Caco-2 (cell line): ENCODE results near the gene SLC36A3. TPM values are rescaled to one million over a fixed set of nuclear protein-coding genes. Genes with fewer than 3 reads are reported as not detected.

ENCODE experiments used
- BruUV-seq: library from RNA; stranded (reverse); fragments of 400-500 nt; replicated peaks from 2 replicates; lab custom pipeline; 2021; lab: Mats Ljungman, UMichigan
- CTCF ChIA-PET: fragments of 300-600 bp; sonication (Branson Sonifier 250); formaldehyde crosslinking; loops from one replicate; lab custom pipeline; 2022; ENCODE audit warnings: antibody characterized with exemption; lab: Charles Lee
- POLR2A ChIA-PET: fragments of 300-600 bp; sonication (Branson Sonifier 250); formaldehyde crosslinking; loops from one replicate; lab custom pipeline; 2022; ENCODE audit warnings: antibody characterized with exemption; lab: Charles Lee
- DNase-seq, 2 experiments: peaks; one replicate each; pipeline versions ENCODE4 v3.0.0 to v3.0.0-alpha.2; 2020 to 2022
- H3K27me3 ChIP-seq: replicated peaks from 2 replicates; pipeline ENCODE4 v1.6.0; 2011; ENCODE audit warnings: low read length; ENCODE audit not compliant: control insufficient read depth, insufficient read depth
- H3K36me3 ChIP-seq: 2 replicates; pipeline ENCODE4 v1.5.1; 2011; ENCODE audit warnings: low read length; ENCODE audit not compliant: control insufficient read depth, insufficient read depth
- H3K4me1 ChIP-seq: fragments of 250-450 bp; sonication (Bioruptor Pico); 2 replicates; pipeline ENCODE4 v1.5.1; 2020; ENCODE audit warnings: mild to moderate bottlenecking
- H3K4me3 ChIP-seq: 2 replicates; pipeline ENCODE4 v1.5.1; 2011; ENCODE audit warnings: low read depth, mild to moderate bottlenecking, control low read depth, low read length
- H3K9me3 ChIP-seq: fragments of 250-450 bp; sonication (Bioruptor Pico); 2 replicates; pipeline ENCODE4 v1.5.1; 2020; ENCODE audit warnings: mild to moderate bottlenecking, moderate library complexity
- H3K27ac Mint-ChIP-seq: one replicate; pipeline ENCODE4 v1.8.0; 2022; ENCODE audit warnings: mixed read lengths; ENCODE audit not compliant: unreplicated experiment
- H3K27me3 Mint-ChIP-seq: one replicate; pipeline ENCODE4 v1.8.0; 2022; ENCODE audit warnings: mixed read lengths; ENCODE audit not compliant: insufficient read depth, unreplicated experiment
- H3K36me3 Mint-ChIP-seq: one replicate; pipeline ENCODE4 v1.8.0; 2022; ENCODE audit warnings: mild to moderate bottlenecking, mixed read lengths; ENCODE audit not compliant: insufficient read depth, unreplicated experiment
- H3K4me1 Mint-ChIP-seq: one replicate; pipeline ENCODE4 v1.8.0; 2022; ENCODE audit warnings: low read depth, mixed read lengths; ENCODE audit not compliant: unreplicated experiment
- H3K4me3 Mint-ChIP-seq: one replicate; pipeline ENCODE4 v1.8.0; 2022; ENCODE audit warnings: mild to moderate bottlenecking, moderate library complexity, mixed read lengths; ENCODE audit not compliant: unreplicated experiment
- H3K9me3 Mint-ChIP-seq: one replicate; pipeline ENCODE4 v1.8.0; 2022; ENCODE audit warnings: mixed read lengths; ENCODE audit not compliant: unreplicated experiment
- intact Hi-C: fragments of 100-400 bp; cut with micrococcal nuclease; formaldehyde crosslinking; loops from one replicate; pipeline ENCODE4 v1.10.0; 2022; ENCODE audit not compliant: unreplicated experiment
- total RNA-seq: library from RNA; stranded (reverse); gene quantifications from 2 replicates; pipeline ENCODE4 v1.2.3, GENCODE V29; 2022
- TF ChIP-seq, protein P1 (sequence below), 2 experiments: fragments of 200-600 bp in 1 of 2; IDR thresholded peaks; 1 replicate in 1 of 2; 2 replicates in 1 of 2; pipeline versions ENCODE4 v1.5.1 to v1.8.0; 2011 to 2022; ENCODE audit warnings: antibody characterized with exemption in 1 of 2, control low read depth in 1 of 2, inconsistent platforms in 1 of 2, low read depth in 1 of 2, low read length in 1 of 2, mild to moderate bottlenecking in 1 of 2, moderate library complexity in 1 of 2; ENCODE audit not compliant: insufficient read depth in 1 of 2, severe bottlenecking in 1 of 2, unreplicated experiment in 1 of 2

Gene SLC36A3
- total RNA-seq, 1 experiment from 2014 or later = not detected

DNA sequence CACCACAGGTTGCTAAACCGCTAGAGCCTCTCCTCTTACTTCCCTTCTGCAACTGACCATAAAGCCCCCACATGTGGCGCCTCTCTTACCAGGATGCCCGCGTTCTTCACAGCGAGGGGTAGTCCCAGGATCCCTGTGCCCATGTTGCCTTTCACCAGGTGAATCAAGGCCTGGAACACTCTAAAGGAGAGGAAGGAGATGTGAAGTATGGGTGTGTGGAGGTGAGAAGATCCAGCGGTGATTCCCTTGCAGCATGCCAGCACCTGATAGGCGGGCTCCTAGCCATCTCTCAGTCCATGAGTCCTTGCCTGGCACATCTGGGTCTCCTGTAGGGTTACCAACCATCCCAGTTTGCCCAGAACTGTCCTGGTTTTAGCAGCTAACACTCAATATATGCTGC lies 40.5 kb upstream of the SLC36A3 start:
- no peak for DNase-seq
- ChIA-PET POLR2A (no interaction called here), CTCF (no interaction called here)
- Mint-ChIP-seq H3K4me1 (no peaks in the 10 kb centered on the region), H3K4me3 (no peak overlapping the region), H3K9me3 (peaks cover 5% of the 10 kb centered on the region), H3K27me3 (peaks cover 8% of the 10 kb centered on the region), H3K36me3 (no peaks in the 10 kb centered on the region), H3K27ac (no peak overlapping the region)
- no peaks in the 10 kb centered on the region for H3K9me3 ChIP-seq
- 0 out of 2 replicates have a peak, but pooled peaks cover 3% of the 10 kb centered on the region for H3K4me1 ChIP-seq
- no peak overlapping the region for H3K4me3 ChIP-seq
- BruUV-seq = no TSS peak
- H3K27me3 ChIP-seq = no peaks in the 10 kb centered on the region; the same call in 1 of the 2 replicates
- no peaks in the 10 kb centered on the region for H3K36me3 ChIP-seq
- TF ChIP-seq, protein P1, sequence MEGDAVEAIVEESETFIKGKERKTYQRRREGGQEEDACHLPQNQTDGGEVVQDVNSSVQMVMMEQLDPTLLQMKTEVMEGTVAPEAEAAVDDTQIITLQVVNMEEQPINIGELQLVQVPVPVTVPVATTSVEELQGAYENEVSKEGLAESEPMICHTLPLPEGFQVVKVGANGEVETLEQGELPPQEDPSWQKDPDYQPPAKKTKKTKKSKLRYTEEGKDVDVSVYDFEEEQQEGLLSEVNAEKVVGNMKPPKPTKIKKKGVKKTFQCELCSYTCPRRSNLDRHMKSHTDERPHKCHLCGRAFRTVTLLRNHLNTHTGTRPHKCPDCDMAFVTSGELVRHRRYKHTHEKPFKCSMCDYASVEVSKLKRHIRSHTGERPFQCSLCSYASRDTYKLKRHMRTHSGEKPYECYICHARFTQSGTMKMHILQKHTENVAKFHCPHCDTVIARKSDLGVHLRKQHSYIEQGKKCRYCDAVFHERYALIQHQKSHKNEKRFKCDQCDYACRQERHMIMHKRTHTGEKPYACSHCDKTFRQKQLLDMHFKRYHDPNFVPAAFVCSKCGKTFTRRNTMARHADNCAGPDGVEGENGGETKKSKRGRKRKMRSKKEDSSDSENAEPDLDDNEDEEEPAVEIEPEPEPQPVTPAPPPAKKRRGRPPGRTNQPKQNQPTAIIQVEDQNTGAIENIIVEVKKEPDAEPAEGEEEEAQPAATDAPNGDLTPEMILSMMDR (IDR thresholded peaks at IDR 0.05; ENCODE audit: insufficient read depth in 1 of 2, low read depth in 1 of 2, low read length in 1 of 2, severe bottlenecking in 1 of 2, unreplicated experiment in 1 of 2) = no peak
- intact Hi-C loops = no loop called here

DNA sequence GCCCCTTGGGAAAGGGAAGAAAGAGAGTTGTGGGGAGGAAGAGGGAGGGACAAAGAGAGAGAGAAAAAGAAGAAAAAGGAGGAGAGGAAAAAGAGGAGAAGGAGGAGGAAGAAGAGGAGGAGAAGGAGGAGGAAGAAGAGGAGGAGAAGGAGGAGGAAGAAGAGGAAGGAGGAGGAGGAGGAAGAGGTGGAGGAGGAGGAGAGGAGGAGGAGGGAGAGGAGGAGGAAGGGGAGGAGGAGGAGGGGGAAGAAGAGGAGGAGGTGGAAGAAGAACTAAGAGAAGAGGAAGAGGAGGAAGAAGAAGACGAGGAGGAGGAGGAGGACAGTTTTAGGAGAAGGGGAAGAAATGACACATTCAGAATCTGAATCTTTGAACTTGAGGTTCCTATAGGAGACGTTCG lies 36.4 kb upstream of the SLC36A3 start:
- Mint-ChIP-seq H3K9me3 (peaks cover 5% of the 10 kb centered on the region), H3K27me3 (peaks cover 8% of the 10 kb centered on the region), H3K4me1 (no peaks in the 10 kb centered on the region), H3K27ac (no peak overlapping the region), H3K36me3 (no peaks in the 10 kb centered on the region), H3K4me3 (no peak overlapping the region)
- ChIA-PET CTCF (no interaction called here), POLR2A (no interaction called here)
- no peaks in the 10 kb centered on the region for H3K9me3 ChIP-seq
- TF ChIP-seq, protein P1 (IDR thresholded peaks at IDR 0.05; ENCODE audit: insufficient read depth in 1 of 2, low read depth in 1 of 2, low read length in 1 of 2, severe bottlenecking in 1 of 2, unreplicated experiment in 1 of 2) = no peak
- intact Hi-C loops = no loop called here
- no peaks in the 10 kb centered on the region for H3K36me3 ChIP-seq
- no peak overlapping the region for H3K4me3 ChIP-seq
- no peak for DNase-seq
- H3K27me3 ChIP-seq = no peaks in the 10 kb centered on the region; the same call in 1 of the 2 replicates
- H3K4me1 ChIP-seq = 0 out of 2 replicates have a peak, but pooled peaks cover 3% of the 10 kb centered on the region
- BruUV-seq = no TSS peak

DNA sequence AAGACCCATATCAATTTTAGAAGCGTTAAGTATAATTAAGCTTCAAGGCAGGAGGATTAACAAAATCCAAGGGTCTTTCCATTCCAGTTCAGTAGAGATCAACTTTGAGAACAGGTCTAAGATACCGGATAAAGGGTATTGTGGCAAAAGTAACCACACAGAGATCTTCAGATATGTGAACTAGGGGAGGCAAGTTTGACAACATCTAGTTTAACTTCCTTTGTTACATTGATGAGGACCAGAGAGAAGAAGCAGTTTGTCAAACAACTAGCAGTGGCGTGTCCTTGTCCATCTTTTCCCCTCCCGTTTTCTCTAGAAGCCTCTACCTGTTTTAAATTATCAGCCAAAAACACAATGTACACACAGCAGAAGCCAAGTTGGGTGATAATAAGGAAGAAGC lies 35.2 kb upstream of the SLC36A3 start:
- no TSS peak for BruUV-seq
- H3K27ac Mint-ChIP-seq = no peak overlapping the region
- intact Hi-C loops = no loop called here

More for the DNA sequence above, 35.2 kb upstream of the SLC36A3 start:
- Mint-ChIP-seq H3K4me1 (no peaks in the 10 kb centered on the region), H3K27me3 (peaks cover 8% of the 10 kb centered on the region), H3K36me3 (no peaks in the 10 kb centered on the region), H3K9me3 (peaks cover 5% of the 10 kb centered on the region), H3K4me3 (no peak overlapping the region)
- DNase-seq = no peak
- POLR2A ChIA-PET = no interaction called here
- Histone ChIP-seq H3K4me1 (no peaks in the 10 kb centered on the region), H3K4me3 (no peak overlapping the region), H3K36me3 (no peaks in the 10 kb centered on the region), H3K27me3 (no peaks in the 10 kb centered on the region; the same call in 1 of the 2 replicates), H3K9me3 (no peaks in the 10 kb centered on the region)
- TF ChIP-seq, protein P1 (IDR thresholded peaks at IDR 0.05; ENCODE audit: insufficient read depth in 1 of 2, low read depth in 1 of 2, low read length in 1 of 2, severe bottlenecking in 1 of 2, unreplicated experiment in 1 of 2) = no peak
- CTCF ChIA-PET = no interaction called here
